ENCODE results near the gene ITIH2.
"Not testable (repeated sequence)": the region's sequence is repeated elsewhere in the genome, so short reads cannot be mapped to it uniquely, and the experiment has no call there.

Gene ITIH2

DNA sequence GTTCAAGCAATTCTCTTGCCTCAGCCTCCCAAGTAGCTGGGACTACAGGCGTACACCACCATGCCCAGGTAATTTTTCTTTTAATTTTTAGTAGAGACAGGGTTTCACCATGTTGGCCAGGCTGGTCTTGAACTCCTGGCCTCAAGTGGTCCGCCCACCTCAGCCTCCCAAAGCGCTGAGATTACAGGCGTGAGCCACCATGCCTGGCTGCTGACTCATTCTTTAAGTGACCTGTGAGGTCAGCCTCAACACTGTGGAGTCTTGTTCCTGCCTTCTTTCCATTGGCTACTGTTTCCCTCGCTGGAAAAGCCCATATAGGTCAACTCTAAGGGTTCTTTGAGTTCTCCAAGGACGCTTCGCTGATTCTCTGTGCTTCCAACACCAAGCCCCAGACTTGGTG lies 45.5 kb downstream of the ITIH2 start:
- DNase-seq, result not testable (repeated sequence)

DNA sequence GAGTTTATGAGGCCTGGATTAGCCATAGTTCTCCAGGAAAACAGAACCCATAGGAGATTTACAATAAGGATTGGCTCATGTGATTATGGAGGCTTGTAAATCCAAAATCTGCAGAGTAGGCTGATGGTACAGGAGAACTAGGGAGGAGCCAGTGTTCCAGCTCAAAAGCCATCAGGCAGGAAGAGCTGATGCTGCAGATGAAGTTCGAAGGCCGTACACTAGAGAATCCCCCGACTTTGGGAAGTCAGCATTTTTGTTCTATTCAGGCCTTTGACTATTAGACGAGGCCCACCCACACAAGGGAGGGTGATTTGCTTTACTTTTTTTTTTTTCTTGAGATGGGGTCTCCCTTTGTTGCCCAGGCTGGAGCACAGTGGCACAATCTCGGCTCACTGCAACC lies 47.1 kb downstream of the ITIH2 start:
- no peak for DNase-seq

DNA sequence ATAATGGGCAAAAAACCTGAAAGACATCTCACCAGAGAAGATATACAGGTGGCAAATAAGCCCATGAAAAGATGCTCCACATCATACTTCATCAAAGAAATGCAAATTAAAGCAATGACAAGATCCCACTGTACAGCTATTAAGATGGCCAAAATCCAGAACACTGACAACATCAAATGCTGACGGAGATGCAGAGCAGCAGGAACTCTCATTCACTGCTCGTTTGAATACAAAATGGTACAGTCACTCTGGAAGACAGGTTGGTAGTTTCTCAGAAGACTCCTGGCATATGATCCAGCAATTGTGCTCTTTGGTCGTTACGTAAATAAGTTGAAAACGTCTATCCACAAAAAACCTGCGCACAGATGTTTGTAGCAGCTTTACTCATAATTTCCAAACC lies 49.1 kb downstream of the ITIH2 start:
- no peak for DNase-seq

DNA sequence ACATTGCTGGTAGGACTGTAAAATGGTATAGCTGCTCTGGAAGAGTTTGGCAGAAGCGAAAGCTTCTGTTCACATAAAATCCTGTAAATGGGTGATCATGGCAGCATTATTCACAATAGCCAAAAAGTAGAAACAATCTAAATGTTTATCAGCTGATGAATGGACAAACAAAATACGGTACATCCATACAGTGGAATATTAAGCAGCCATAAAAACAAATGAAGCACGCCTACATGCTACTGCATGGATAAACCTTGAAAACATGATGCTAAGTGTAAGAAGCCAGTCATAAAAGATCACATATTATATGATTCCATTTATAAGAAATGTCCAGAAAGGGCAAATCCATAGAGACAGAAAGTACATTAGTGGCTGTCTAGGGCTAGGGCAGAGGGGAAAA lies 52.0 kb downstream of the ITIH2 start:
- DNase-seq, result no peak

DNA sequence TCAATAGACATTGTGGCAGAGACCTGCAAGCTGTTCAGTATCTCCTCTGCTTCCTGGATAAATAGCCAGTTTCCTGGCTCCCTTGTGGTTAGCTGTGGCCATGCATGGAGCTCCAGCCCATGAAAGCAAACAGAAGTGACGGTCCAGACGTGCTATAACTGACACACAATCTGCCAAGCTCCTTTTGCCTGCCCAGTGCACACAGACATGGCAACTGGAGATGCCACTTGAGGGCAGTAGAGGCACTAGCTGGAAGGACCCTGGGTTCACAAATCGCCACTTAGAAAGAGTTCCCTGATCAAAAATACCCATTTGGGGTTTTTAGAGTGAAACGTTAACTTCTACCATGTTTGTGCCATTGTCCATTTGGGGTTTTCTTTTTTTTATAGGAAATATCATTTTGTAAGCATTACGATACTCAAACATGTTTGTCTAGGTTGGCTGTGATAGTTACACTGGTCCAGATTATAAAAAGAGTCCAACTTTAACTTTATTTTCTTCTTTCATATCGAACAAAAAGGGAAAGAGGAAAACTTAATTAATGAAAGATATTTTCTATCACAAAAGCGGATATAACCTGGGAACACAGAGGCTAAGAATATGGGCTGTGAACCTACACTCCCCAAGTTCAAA lies 53.4 kb downstream of the ITIH2 start:
- DNase-seq, result peak; percentile 16

DNA sequence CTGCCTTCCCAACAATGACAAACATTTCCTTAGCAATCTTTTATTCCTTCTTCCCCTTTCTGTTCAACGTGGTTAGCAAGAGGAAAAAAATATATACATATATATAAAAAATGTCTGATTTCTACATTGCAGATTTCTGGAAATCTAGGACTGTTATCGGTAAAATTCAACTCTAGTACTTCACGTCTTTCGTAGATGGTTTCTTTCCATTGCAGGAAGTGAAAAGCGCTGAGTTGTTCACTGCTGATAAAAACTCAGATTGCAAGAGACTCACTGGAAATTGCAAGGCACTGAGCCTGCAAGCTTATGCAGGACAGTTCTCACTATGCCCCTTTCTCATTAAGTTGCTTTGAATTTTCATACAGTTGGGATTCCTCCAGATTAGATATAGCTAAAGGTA lies 60.8 kb downstream of the ITIH2 start:
- no peak for DNase-seq

DNA sequence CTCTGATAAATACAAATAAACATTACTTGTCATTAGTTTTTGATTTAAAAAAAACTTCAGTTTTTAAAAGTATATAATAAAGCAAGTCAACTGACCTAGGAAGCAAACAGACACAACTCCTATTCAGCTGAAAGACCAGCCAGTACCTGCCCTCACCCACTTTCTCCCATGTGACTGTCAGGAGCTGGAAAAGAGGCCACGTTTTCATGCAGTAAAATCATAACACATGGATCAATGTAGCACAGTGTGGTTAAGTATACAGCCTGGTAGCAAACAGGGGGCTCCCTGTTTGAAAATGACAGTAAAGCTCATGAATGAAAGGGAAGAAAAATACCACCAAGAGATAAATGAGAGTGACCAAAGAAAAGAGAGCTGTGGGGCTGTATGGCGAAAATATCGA lies 63.1 kb downstream of the ITIH2 start:
- DNase-seq, result no peak

DNA sequence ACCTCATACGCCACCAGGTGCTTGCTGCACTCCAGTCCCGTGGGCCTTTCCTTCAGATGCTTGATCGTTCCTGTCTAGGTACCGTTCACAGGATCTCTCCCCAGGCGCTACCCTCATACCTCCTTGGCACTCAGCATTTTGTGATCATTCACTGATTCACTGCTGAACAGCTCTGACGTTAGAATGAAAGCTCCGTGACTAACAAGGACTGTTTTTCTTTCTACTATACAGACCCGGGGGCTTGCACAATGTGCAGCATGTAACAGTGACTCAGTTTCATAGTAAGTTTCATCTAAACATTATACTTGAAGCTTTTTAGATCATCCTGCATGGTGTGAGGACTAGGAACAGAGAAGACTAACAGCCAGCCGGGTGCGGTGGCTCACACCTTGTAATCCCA lies 64.1 kb downstream of the ITIH2 start:
- no peak for DNase-seq

DNA sequence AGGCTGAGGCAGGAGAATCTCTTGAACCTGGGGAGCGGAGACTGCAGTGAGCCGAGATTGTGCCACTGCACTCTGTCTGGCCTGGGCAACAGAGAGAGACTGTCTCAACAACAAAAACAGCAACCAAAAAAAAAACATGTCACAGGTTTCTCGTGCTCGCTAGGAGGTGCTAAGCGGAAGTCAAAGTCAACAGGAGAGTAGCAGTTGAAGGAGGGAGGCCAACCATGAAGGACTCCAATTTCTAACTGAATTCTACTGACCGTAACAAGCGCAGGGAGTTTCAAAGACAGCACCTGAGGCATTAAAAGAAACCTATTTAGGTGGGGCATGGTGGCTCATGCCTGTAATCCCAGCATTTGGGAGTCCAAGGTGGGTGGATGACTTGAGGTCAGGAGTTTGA lies 65.3 kb downstream of the ITIH2 start:
- no peak for DNase-seq

DNA sequence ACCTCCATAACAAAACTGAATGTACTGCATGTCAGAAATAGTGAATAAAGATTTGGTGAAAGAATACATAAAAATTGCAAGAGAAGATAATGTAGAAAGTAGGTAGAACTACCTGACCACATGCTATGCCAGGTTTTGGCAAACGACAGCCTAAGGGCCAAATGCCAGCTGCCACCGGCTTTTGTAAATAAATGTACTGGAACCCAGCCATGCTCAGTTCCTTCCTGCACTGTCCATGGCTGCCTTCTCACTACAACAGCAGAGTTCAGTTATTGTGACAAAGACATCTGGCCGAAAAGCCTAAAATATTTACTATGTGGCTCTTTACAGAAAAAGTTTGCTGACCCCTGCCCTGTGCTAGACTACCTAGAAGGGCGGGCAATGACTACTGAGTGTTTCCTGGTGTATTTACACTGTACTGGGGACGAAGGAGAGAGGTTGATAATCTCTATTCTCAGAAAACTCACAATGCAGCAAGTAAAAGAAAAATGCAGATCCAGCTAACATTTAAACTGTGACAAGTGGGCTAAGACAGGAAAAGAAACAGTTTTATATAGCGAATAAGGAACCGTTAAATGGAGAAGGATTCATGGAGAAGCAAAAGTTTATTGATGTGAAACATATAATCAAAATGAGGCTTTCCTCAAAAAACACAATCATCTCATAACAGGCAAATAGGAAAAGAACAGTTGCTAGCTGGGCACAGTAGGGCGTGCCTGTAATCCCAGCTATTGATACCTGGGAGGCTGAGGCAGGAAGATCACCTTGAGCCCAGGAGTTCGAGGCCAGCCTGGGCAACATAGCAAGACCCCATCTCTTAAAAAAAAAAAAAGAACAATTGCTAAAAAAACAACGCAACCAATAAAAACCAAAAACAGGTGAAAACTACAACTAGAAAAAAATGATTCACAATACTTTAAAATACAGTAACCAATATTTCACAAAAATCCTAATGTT lies 71.0 kb downstream of the ITIH2 start:
- DNase-seq, result peak; percentile 8

DNA sequence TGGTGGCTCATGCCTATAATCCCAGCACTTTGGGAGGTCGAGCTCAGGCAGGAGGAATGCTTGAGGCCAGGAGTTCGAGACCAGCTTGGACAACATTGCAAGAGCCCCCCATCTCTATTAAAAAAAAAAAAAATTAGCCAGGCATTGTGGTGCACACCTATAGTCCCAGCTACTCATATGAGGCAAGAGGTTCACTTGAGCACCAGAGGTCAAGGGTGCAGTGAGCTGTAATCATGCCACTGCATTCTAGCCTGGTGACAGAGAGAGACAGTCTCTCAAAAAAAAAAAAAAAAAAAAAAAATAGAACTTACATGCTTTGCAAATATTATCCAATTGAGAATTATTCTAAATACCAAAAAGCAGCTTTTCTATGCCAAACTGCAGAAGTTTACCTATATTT lies 73.7 kb downstream of the ITIH2 start:
- no peak for DNase-seq

DNA sequence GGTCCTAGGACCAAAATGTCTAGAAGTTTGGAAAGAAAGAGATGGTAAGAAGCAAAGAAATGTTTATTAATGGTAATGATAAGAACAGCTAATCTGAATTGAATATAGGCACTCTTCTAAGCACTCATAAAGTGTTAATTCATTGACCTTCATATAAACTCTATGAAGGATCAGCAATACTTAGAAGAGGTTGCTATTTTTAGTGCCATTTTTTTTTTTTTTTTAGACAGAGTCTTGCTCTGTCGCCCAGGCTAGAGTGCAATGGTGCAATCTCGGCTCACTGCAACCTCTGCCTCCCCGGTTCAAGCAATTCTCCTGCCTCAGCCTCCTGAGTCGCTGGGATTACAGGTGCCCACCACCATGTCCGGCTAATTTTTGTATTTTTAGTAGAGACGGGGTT lies 79.1 kb downstream of the ITIH2 start:
- not testable (repeated sequence) for DNase-seq

DNA sequence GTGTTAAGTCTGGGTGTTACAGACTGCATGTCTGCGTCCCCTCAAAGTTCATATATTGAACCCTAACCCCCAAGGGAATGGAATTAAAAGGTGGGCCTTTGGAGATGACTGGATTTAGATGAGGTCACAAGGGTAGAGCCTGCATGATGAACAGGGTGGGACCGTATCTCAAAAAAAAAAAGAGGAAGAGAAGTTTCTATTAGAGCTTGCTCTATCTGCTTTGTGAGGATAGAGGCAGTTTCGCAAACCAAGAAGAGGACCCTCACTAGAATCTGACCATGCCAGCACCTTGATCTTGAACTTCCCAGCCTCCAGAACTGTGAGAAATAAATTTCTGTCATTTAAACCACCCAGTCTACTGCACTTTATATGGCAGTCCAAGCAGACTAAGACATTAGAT lies 83.3 kb downstream of the ITIH2 start:
- no peak for DNase-seq

DNA sequence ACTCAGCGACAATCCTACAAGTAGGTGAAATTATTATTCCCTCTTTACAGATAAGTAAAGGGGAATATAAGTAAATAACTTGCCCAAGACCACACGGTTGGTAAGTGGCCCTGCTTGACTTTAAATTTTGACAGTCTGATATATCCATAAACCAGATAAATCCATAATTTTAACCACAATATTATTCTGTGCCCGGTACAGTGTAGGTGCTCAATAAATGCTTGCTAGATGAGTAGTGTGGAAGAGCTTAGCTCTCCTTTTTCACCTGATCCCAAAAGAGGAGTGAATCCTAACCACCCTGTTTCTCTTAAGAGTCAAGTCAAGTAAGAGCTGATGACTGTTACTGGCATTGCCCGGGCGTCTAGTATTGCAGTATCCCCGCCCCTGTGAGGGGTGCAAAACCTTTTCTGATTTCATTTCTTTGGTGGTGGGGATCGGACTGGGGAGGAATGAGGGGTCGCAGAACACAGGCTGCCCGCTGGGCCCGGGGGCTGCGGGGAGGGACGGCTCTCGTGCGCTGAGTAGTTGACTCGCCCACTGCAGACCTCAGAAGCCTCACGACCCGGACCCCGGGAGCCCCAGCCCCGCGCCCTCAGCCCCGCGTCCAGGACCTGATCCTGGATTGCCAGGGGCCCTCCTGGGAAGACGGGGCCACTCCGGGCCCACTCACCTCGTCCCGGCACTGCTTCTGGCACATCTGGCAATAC lies 84.2 kb downstream of the ITIH2 start:
- no peak for DNase-seq

DNA sequence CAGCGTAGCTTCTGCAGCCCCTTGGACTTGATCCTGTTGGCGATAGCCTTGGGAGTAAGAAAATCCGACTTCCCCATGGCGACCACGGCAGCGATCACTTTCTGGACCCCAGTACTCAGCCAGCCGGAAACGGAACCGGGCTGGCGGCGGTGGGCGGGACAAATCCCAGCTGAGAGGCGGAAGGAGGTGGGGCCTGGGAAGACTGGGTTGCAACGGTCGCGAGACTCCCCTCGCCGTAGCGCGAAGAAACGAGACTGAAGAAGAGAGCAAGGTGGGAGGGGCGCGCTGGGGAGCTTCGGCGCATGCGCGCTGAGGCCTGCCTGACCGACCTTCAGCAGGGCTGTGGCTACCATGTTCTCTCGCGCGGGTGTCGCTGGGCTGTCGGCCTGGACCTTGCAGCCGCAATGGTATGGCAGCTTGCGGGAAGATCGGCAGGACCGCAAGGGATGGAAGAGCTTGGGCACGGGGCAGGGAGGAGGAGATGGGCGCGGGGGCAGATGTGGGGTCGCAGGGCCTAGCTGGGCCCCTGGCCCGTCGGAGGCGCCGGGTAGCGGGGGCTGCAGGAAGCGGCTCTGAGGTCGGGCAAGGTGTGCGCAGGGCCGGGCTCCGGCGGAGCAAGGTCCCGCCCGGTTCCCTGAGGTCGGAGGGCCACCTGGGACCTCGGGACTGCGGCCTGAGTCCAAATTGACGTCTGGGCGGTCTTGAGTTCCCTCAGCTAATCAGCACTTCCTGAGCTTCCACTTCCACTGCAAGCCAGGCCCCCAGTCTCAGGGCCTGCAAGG lies 84.9 kb downstream of the ITIH2 start, which contains the start of the genes ATP5F1C and KIN:
Gene ATP5F1C (plus strand): TSS at position 321 of the 782 bp plus-strand sequence. CDS start 31 bp downstream, at position 352.
Gene KIN (minus strand): TSS at position 137 of the 782 bp plus-strand sequence. CDS start 60 bp downstream, at position 77.
- DNase-seq, result peak; percentile 70

DNA sequence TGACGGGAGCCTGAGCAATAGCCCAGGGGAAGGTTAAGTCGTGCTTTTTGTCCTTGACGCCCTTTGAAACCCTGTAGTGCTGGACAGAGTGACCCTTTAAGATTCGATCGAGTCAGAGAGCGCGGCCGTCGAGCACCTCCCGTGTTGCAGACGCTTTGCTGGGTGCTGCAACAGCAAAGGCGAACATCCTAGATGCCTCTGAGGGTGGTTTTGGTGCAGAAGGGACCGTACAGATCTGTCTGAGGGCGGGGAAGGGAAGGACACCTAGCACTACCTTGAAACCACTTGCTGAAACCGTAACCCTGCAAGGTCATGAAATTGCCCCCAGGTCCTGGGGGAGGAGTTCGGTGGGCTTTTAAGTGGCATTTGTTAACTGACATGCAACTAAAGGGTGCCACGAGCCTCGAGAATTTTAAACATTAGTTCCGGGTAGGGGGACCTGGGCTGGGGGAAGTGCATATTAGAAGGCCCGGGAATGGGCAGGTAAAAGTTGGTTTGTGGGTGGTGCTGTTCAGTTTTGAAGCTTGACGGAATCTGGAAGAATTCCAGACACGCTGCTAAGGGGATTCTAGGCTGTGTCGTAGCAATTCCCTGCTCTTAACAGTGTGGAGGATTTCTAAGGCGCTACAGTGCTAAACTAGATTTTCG lies 85.6 kb downstream of the ITIH2 start:
- no peak for DNase-seq

DNA sequence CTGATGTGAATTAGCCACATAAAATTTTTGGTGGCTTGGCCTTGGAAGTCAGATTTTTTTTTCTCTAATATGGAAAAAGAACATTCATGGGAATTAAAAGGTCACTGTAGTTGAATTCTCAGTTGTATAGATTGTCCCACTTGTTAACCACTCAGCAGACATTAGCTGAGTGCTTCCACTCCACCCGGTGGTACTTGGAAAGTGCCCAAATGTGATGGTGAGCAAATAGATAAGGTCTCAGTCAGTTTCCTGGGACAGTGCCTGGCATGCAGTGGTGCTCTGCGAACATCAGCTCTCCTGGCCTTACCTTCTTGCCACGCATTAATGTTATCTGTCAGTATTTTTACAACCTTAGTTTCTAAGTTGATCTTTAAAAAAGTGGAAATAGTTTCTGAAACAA lies 86.3 kb downstream of the ITIH2 start:
- peak; percentile 24 for DNase-seq

DNA sequence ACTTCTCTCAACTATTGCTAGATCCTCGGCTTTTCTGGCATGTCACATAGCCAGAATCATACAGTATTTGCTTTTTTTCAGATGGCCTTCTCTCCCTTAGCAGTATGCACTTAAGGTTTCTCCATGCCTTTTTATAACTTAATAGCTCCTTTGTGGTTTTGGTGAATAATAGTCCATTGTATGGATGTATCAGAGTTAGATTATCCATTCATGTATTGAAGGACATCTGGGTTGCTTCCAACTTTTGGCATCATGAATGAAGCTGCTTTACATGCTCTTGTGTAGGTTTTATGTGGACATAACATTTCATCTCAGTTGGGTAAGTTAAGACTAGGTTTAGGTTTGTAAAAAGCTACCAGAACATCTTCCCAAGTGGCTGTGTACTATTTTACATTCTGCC lies 89.4 kb downstream of the ITIH2 start:
- peak; percentile 8 for DNase-seq

DNA sequence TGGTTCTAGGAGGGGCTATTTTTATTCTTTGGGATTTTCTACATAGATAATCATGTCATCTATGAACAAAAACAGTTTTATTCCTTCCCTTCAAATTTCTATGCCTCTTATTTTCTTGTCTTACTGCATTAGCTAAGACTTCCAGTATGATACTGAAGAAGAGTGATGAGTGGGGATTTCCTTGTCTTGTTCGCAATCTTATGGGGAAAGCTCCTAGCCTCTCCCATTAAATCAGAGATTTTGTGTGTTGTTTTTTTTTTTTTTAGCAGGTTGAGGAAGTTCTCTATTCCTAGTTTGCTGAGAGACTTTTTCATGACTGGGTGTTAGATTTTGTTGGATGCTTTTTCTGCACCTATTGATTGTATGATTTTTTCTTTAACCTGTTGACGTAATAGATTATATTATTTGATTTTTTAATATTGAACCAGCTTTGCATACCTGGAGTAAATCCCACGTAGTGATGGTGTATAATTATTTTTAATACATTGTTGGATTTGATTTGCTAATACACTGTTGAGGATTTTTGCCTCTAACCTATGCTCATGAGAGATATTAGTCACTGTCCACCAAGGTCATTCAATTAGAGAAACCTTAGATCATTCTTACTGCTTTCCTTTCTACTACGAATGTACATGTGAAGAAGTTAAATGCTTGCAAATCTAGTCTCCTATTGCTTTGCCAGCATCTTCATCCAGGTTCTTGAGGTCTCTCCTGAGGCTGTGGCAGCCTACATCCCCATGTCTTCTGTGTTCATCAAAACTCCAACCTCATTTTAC lies 91.3 kb downstream of the ITIH2 start:
- no peak for DNase-seq

DNA sequence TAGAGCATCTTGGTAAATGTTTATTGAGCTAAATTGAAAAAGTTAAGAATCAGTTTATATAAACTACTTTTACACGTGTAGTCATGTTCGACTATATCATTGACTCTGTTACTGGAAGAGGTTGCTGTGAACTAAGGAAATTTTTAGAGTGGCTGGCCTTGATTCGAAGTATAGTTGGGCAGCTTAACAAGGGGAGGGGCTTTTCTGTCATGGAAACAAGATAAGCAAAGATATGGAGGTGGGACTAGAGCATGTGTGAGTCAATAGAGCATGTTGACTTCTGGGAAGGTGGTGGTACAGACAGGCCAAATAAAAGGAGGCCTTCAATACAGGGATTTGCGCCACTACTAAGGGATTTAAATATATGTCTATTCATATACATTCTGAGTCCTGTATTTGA lies 92.5 kb downstream of the ITIH2 start:
- DNase-seq, result no peak

DNA sequence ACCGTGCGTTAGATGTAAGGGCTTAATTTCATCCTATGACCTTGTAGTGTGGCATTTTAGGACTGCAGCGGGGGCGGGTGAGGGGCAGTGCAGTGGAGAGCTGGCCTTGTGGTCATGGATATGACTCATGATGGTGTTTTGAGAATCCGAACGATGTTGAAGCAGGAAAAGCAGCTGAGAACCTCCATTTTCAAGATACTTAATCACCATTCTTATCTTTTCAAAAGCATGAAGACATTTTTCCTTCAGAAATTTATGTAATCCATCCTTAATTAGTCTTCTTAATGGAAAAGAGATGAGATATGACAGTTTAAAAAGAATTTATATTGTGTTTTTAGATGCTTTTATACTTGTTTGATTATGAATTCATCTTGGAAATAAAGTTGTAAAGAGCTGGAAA lies 94.5 kb downstream of the ITIH2 start:
- DNase-seq, result no peak

All from NCI-H2029 treated with DMSO at 0.1 percent for 48 hours (cell line).